GM18519 (cell line): ENCODE results near the gene P2RY14.

Experiments used
- ATAC-seq: cut with Tn5 transposase; IDR thresholded peaks from one replicate; pipeline ENCODE4 v1.9.1; 2021; ENCODE audit warnings: mild to moderate bottlenecking, moderate library complexity; ENCODE audit not compliant: unreplicated experiment, low FRiP score

Gene P2RY14

DNA sequence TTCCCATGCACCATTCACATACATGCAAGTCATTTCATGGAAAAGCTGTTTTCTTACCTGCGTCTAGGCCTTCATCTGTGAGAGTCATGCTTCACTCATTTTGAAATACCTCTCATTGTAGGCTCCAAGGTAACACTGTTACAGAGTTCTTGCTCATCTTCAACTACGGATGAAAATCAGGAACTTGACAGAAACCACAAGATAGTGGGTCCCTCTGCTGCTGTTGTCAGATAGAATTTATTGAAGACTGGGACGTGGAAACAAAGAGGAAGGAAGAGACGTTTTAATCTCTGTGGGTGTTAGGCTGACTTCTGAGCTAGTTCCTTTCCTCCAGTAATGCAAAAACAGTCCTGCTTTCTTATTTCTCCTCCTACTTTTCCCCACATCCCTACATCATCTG is at the start of gene P2RY14:
P2RY14 (minus strand) TSS at position 313 of the 400 bp plus-strand sequence. CDS start 64,226 bp downstream, outside the sequence.
- no peak for ATAC-seq

DNA sequence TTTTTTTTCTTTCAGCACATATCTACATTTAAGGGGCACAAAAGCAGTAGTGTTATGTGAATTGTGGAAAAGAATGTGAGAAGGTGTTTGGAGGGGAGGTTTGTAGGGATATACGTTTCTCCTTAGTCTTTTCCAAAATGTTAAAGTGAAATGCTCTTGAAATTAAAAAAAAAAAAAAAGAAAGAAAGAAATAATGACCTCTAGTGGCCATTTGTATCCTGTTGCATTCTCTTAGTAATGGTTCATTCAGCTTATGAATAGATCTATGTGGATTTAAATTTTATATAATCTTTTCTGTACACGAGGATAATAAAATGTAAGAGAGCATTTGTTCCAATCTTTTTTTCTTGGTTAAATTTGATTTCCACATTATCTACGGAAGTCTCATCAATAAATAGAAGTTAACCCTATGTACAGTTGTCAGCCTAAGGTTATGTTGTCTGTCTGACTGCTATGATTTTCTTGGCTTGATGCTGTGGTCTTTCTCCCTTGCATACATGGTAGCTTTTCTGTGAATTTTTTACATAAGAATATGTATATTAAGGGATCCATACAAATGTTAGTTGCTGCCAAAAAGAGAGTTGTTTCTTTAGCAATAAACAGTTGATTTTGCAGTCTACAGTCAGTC is 49.3 kb upstream of the P2RY14 start:
- no peak for ATAC-seq

DNA sequence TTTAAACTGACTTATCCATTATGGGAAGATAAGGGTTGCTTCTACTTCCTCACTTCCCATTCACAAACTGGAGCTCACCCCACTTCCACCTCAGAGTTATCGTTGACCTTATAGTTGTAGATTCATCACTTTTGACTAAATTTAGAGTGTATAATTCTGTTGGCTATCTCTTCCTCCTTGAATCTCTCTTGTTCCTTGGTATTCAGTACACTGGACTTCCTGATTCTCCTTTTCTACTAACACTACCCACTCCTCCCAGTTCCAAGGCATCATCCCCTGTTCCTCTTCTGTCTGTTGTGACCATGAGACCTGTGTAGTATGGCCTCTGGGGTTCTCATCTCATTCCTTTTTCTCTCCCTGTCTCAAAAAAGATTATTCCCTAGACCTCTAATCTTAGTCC is 44.2 kb upstream of the P2RY14 start:
- no peak for ATAC-seq

DNA sequence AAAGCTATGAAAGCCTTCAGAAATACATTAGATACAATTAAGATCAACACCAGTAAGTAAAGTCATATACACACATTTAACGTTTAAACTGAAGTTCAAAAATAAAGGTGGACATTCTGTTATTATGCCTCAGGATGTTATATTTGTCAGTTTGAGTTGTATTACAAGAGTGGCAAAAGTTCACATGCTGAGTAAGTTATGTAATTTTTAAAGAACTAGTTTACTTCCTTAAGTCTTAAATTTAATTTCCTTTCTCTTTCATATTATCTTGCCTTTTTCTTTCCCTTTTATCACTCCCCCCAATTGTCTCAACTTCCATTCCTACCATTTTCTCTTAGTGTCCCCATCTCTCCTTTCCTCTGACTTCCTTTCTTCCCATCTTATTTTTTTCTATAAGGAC is 43.2 kb upstream of the P2RY14 start:
- no peak for ATAC-seq

DNA sequence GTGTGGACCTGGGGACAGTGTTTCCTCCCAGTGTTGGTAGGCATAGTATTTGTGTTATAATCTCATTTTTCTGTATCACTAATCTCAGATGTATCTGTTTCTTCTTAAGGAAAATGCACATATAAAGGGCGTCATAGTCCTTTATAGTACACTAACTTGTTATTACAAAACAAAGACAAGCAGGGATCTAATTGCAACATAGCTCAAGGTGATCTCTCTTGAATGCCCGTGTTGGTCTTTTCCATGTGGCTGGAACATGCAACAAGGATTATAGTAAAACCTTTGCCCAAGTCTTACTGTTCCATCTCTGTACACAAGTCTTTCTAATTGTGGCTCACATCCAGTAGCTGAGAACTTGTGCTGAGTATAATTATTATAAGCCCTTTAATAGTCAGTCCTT is 41.8 kb upstream of the P2RY14 start:
- ATAC-seq = no peak

DNA sequence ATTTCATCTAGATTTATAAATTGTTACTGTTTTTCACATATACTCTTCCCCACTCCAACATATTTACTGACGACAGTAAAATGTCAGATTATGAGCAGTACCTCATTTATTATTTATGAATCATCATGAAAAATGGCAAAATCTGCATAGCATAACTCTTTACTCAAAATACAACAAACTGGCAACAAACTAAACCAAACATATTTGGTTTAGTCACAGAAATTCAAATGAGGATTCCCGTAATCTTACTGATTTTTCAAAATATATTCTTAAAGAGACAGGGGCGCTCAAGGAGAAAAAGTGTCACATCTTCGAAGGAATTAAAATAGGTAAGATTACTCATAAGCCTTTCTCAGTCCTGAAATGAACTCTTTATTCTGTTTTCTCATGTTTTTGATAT is 41.3 kb upstream of the P2RY14 start:
- no peak for ATAC-seq

DNA sequence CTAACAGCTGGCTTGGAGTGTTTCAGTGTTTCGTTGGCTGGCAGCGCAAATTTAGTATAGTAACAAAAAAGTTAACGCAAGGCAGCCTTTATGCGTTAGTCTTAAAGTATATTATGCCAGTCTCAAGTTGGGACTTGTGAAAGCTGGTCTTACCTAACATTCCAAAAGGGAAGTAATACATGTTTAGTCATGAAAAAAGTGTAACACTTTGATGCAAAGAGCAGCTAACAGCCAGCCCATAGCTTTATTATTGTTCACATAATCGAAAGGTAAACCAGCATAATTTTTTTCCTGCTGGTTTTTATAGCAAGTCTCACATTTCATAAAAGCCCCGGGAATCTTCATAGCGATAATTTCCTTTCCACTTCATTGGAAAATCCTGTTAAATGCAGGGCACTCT is 40.6 kb upstream of the P2RY14 start:
- ATAC-seq = no peak

DNA sequence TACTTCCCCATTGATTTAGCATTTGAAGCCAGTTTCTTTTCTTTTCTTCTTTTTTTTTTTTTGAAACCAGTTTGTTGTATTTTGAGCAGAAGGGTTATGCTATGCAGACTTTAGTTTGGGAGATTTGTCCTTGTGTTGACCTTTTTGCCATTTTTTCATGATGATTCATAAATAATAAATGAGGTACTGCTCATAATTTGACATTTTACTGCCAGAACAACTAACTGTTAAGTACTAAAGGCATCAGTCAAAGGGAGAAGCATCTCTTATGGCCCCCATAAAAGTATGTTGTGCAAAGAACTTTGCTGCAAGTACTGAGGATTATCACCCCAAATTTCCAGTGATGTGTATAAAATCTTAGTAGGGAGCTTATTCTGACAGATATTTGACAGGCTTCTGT is 40.0 kb upstream of the P2RY14 start:
- no peak for ATAC-seq

DNA sequence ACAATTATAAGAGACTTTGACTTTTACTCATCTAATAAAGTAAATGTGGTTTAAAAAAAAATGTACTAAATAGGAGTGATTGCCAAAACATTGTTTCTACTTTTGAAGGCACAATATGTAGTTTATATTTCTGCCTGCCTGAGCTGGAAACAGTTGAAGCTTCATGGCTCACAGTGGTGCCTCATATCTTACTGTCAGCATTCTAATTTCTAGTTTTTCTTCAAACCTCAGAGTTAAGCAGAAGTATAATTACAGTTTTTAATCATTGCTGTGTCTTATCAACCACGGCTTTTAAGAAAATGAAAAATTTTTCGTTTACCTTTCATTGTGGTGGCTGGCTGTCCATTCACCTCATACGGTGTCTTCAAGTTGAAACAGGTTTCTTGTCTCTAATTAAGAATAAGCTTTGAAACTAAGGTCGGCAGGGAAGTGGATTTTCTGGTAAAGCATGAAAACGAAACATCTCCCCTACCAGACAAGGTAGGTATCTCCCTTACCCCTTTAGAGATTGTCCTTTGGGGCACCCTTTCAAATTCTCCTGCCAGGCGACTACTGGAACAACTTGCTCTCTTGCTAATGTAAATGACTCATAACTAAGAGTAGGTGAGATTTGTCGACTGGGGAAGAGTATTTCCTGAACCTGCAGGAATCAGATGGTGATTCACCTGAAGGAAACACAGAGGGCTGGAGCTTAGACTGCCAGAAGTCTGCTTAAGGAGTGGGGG is 38.1 kb upstream of the P2RY14 start, which contains the start of gene GPR87:
GPR87 (minus strand) TSS at position 554 of the 725 bp plus-strand sequence. CDS start 16,720 bp downstream, outside the sequence.
- no peak for ATAC-seq

DNA sequence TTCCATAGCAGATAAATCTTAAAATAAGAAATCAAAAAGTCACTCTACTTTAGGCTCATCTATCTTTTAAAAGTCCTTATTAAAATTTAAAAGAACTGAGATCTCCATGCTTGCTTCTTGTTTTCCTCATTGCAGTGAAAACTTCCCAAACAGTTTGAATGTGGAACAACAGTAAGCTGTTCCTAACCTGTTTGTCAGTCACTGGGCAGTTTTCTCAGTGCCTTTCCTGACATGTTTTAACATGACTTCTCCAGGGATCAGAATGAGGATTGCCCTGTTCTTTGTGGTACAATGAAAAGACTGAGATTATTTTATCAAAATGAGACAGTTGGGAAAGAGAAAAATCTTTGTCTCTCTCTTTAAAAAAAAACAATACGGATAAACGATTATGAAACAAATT is 37.5 kb upstream of the P2RY14 start:
- ATAC-seq = no peak

DNA sequence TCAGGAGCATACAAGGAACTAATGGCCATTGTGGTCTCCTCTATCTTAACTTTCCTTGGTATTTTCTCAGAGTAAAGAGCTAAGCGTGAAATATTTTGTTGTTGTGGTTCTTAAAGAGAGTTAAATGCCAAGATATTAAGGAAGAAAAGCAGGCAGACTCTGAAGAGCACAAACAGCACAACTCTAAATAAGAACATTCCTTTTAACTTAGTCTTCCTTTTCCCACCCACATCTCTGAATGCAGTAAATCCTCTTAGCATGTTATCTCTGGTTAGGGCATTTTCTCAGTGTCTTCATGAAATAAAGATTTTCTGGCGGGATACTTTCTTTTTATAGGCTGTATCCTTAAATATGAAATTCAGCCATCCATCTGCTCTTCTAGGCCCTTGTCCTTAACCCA is 36.8 kb upstream of the P2RY14 start:
- ATAC-seq = no peak

DNA sequence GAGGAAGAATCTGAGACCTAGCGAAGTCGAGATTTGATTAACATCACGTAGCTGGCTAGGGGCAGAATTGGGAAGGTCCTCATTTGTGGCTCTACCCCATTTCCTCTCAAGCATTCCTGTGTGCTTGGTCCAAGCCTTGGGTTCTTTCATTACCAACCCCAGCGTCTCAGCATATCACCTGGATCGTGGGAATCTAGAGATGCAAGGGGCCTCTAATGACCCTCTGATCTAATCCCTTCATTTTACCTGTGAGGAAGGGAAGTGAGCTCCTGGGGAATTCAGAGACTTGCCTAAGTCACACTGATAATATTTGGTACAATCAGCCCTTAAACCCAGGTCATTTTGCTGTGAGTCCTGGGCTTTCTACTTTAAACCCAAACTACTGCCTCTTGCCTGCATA is 36.3 kb upstream of the P2RY14 start:
- ATAC-seq = no peak

DNA sequence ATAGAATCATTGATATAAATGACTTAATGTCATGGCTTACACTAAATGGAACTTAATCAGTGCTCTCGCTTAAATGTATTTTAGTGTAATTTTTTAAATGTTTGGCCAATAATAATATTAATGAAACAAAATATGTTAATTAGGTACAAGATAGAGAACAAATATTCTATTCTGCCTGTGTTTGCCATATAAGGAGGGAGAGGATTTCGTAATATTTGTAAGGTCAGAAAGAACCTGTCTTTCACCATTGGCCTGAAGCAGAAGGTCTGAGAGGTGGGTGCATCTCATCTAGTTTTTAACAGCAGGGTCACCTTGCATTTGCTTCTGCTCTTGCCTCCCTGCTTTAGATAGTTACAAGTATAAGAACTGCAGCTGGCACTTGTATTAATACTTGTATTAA is 35.8 kb upstream of the P2RY14 start:
- no peak for ATAC-seq

DNA sequence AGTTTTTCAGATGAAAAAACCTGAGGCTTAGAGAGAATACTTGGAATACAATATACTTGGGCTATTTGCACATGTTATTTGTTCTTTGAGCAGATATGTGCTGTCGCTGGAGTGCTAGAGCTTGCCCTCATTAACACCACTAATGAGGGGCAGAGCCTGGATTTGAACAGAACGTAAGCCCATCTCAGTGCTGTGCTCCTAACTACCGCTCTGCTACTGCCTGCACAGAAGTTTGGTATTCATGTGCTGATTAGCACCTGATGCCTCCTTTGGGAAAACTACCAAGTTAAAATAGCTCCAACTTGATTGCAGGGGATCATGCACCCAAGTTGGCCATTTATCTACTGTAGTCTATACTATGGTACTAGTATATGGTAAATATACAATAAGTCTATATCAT is 34.6 kb upstream of the P2RY14 start:
- ATAC-seq = no peak

DNA sequence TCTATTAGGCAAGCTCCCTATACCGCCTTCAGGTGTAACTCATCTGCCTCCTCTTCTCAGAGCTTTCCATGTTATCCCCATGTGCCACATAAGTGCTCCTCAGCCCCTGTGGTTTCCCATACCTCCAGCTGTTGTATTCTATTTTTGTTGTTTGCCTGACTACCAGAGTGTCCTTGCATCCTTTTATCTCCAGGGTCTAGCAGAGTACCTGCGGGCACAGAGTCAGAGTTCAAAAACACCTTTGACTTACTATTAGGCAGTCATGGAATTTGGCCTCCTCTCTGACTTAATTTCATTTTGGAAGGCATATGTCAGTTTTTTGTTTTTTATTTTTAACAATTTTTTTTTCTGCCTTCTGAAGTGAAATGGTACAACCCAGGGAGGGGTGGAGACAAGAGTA is 31.2 kb upstream of the P2RY14 start:
- ATAC-seq = no peak

DNA sequence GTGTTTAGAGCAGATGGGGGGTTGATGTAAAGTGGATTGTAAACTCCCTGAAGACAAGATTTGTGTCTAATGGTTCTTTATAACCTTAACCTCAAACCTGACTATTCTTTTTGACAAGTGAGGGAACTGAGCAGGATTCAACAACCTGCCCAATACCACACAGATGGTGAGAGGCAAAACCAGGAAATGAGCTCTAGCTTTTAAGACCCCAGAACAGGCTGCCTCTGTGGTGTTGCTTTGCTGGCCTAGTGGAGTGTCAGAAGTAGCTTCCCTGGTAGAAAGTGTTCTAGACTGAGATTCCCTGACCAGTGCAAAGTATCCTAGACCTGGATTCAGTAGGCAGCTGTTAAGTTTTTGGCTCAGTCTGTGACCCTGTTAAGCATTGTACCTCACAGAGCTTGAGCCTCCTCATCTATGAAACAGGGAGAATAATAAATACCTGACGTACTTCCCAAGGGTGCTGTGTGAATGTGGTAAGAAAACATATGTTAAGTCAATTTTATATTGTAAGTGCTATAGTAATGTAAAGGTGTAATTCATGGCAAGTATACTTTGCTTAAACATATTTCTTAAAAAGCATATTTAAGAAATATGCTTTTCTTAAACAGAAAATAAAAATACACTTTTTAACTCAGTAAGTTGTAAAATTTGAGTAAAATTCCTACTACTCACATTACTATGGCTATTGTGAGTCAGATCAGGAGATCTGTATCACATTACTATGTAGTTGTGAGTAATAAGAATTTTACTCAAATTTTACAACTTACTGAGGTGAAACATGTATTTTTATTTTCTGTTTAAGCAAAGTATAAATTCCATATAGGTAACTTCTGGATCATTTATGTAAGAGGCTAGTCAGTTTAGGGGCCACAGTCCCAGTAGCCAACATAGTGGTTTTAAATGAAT is 29.5 kb upstream of the P2RY14 start:
- no peak for ATAC-seq

DNA sequence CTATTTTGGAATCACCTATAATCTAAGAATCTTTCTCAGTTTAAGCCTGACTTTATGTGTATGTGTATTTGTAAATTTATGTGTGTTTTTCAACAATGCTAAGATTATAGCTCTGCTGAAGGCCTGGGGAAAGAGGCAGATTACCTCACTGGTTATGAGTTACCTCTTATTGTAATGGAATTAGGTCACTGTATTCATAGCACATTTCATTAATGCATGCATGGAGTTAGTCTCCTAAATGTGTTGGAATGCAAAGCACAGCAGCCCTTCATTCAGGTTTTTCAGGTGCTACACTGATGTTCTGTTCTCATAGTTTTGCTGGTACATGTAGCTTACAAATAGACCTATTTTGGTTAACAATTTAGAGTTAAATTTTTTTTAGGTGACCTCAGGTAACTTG is 28.8 kb upstream of the P2RY14 start:
- no peak for ATAC-seq

DNA sequence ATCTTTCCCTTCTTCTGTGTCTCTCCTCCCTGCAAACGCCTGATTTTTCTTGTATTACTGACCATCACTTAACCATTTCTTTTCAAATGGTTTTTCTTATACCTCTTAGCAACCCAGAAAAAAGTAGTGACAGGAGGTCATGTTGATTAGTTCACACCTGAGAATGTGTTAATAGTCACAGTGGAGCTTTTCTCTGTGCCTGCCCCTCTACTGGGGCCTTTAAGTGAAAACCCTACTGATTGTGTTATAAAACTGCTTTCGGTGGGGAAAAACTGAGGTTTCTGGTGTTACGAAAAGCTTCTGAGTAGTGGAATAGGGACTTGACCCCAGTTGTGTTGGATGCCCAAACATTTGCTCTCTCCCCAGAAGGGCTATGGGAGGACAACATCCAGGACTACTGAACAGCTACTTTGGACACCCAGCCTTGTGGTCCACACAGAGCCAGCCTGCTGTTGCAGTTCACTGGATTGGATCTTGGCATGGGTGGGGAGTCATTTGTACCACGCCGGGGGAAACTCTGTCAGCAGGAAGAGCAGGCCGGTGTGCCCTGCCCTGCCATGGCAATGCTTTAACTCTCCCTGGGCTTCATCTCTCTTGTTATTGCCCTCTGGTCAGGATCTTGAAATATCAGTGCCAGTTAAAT is 27.9 kb upstream of the P2RY14 start:
- no peak for ATAC-seq

DNA sequence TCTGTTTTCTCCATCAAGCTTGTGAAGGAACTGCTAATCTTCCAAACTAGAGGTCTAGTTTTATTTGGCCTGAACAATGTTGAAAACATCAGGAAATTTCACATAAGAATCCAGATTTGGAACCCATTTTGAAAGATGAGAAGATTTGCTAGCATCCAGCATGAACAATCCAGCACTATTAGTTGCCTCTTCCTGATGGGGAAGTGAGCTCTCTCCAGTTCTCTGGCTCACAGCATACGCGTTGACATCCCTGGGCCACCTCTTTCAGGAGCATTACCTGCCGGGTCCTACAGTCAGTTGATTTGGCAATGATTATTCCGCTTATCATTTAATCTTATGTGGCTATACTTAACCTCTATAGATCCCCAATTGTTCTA is 27.4 kb upstream of the P2RY14 start:
- no peak for ATAC-seq

DNA sequence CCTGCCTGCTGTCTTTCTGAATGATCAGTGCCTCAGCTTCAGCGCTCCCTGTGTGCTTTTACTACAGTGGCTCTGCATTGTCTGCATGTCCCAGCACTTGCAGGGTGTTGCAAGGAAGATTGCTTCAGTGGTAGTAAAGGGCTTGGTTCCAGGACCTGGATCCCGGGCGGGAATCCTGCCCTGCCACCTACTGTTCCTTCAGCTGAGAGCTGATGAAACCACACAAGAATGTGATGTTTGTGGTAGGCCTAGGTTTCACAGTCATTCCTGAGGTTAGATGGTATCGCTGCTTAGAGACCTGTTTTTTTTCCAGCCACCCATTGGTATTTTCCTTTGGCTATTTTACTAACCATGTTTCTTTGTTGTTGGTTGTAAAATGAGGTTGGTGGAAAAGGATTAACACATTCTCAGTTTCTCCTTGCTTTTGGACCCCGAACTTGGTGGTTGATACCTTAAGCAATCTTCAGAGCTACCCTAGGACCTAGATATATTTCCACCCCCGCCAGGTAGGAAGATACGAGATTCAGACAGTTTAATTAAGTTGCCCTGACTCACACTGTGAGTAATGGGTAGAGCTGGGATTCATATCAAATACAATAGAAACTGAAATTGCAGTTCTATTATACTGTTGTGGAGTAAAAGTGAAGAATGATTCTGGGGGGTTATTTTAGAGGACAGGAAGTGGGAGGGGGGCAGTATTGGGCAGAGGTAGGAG is 26.9 kb upstream of the P2RY14 start:
- no peak for ATAC-seq
